Measurements from ENCODE around the gene MAPK7.

MAPK7 gene

GRCh38 chr17:19380481-19381301, 2.4 kb downstream of the MAPK7 start:
- no peak overlapping the region for H3K4me3 ChIP-seq (ENCODE audit: low read depth, low read length)
- TF ChIP-seq, protein P1, sequence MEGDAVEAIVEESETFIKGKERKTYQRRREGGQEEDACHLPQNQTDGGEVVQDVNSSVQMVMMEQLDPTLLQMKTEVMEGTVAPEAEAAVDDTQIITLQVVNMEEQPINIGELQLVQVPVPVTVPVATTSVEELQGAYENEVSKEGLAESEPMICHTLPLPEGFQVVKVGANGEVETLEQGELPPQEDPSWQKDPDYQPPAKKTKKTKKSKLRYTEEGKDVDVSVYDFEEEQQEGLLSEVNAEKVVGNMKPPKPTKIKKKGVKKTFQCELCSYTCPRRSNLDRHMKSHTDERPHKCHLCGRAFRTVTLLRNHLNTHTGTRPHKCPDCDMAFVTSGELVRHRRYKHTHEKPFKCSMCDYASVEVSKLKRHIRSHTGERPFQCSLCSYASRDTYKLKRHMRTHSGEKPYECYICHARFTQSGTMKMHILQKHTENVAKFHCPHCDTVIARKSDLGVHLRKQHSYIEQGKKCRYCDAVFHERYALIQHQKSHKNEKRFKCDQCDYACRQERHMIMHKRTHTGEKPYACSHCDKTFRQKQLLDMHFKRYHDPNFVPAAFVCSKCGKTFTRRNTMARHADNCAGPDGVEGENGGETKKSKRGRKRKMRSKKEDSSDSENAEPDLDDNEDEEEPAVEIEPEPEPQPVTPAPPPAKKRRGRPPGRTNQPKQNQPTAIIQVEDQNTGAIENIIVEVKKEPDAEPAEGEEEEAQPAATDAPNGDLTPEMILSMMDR (IDR thresholded peaks at IDR 0.05; ENCODE audit: borderline replicate concordance, insufficient read depth, low read depth, low read length) = no peak

- TF ChIP-seq, protein P1 (IDR thresholded peaks at IDR 0.05; ENCODE audit: borderline replicate concordance, insufficient read depth, low read depth, low read length) = no peak
- H3K4me3 ChIP-seq (ENCODE audit: low read depth, low read length) = no peak overlapping the region
These were observed 3.1 kb downstream of the MAPK7 start for GRCh38 chr17:19381361-19381740.

GRCh38 chr17:19381741-19382444, 3.6 kb downstream of the MAPK7 start:
- TF ChIP-seq, protein P1 (IDR thresholded peaks at IDR 0.05; ENCODE audit: borderline replicate concordance, insufficient read depth, low read depth, low read length) = no peak

DNA sequence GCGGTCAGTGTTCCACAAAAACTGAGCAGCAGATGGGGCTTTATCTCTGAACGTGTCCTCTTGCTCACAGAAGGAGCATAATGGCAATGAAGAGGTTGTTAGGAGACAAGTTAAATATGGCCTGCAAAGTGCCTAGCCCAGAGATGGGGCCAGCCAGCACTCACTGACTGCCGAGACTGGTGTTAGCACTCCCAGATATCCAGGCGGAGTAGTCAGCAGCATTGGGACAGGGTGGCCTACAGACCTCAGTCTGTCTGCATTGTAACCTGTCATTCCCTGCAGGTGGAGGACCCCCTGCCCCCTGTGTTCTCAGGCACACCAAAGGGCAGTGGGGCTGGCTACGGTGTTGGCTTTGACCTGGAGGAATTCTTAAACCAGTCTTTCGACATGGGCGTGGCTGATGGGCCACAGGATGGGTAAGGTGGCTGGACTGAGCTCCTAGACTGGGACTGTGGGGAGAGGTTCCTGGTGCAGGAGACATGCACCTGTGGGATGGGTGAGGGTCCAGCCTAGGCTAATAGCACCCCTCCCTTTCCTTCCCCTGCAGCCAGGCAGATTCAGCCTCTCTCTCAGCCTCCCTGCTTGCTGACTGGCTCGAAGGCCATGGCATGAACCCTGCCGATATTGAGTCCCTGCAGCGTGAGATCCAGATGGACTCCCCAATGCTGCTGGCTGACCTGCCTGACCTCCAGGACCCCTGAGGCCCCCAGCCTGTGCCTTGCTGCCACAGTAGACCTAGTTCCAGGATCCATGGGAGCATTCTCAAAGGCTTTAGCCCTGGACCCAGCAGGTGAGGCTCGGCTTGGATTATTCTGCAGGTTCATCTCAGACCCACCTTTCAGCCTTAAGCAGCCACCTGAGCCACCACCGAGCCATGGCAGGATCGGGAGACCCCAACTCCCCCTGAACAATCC, 4.5 kb downstream of the MAPK7 start:
- H3K4me3 ChIP-seq (ENCODE audit: low read depth, low read length) = no peak overlapping the region
- TF ChIP-seq, protein P1 (IDR thresholded peaks at IDR 0.05; ENCODE audit: borderline replicate concordance, insufficient read depth, low read depth, low read length) = no peak

More at GRCh38 chr17:19381741-19382444, 3.6 kb downstream of the MAPK7 start:
- H3K4me3 ChIP-seq (ENCODE audit: low read depth, low read length) = no peak overlapping the region

DNA sequence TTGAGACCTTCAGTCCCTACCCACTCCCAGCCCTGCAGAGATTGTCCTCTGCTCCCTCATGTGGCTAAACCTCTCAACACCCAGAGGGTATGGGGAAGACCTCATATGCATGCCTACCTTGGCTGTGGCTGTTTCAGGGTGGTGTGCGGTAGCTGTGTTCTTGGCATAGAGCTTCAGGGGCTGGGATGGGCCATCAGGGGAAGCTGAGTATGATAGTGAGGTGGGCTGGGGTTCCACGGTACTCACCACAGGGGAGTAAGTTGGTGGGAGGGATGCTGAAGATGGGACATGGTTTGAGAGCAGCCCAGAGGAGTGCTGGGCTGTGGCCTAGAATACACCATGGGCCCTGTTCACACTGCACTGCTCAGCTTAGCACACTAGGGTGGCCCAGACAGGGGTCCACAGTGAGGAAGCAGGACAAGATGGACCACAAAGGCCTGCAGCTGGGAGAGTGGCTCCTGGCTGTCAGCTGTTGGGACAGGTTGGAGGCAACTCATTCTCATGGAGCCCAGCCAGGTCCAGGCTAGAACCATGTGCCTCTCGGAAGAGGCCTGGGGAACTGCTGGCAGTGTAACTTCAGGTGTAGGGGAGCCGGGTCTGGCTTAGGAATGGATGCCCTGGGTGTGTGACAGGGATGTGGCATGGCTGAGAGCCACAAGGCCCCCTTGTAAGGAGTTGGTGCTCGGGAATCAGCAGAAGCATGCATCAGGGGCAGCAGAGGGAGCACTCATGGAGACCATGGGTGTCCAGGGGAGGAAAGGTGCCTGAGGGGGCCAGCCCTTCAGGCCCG, 5.6 kb downstream of the MAPK7 start:
- TF ChIP-seq, protein P1 (IDR thresholded peaks at IDR 0.05; ENCODE audit: borderline replicate concordance, insufficient read depth, low read depth, low read length) = no peak
- no peak overlapping the region for H3K4me3 ChIP-seq (ENCODE audit: low read depth, low read length)

DNA sequence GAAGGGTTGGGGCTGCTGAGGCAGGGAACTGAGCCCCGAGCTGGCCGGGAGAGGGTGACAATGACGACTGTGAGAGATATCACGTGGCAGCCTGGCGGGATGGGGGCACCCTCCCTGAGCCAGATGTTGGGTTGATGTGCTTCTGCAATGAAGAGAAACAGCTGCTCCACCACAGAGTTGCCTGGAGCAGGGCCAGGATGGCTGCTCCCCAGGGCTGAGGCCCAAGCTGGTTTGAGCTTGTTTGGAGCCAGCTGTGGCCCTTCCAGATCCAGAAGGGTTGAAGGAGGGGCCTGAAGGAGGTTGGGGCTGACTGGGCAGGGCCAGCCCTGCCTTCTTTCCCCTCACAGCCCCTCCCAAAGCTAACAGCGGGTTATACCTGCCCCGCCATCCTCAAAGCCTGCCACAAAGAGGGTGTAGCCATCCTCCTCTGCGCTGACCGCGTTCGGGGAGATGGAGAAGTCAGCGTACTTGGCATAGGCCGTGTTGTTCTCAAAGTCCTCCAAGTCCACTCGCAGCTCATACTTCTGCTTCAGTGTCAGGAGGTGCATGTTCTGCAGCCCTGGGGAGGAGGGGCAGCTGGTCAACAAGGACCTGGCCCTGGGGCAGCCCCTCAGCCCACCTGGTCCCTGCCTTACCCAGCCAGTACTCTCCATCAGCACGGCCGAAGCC, 6.6 kb downstream of the MAPK7 start:
- TF ChIP-seq, protein P1 (IDR thresholded peaks at IDR 0.05; ENCODE audit: borderline replicate concordance, insufficient read depth, low read depth, low read length) = no peak
- no peak overlapping the region for H3K4me3 ChIP-seq (ENCODE audit: low read depth, low read length)

All from GM12875 (cell line).